IMR-90 (cell line): ENCODE measurements around the gene CDK5RAP3. TPM values are rescaled to one million over a fixed set of nuclear protein-coding genes. Genes with fewer than 3 reads are reported as not detected.

ENCODE experiments used
- ATAC-seq: fragments of 200-7000 bp; cut with Tn5 transposase; 2 replicates; pipeline ENCODE4 v1.9.1; 2020; ENCODE audit warnings: low read depth, mild to moderate bottlenecking, moderate library complexity
- BruUV-seq: library from RNA; stranded (reverse); fragments of 400-500 nt; replicated peaks from 2 replicates; lab custom pipeline; 2021; lab: Mats Ljungman, UMichigan
- CTCF ChIA-PET: fragments of 300-600 bp; formaldehyde crosslinking; extraction: SDS; loops from one replicate; lab custom pipeline; 2021; ENCODE audit warnings: antibody characterized with exemption; lab: Yijun Ruan, JAX
- POLR2A ChIA-PET: fragments of 300-600 bp; sonication (Branson Sonifier 250); formaldehyde crosslinking; loops from one replicate; lab custom pipeline; 2022; ENCODE audit warnings: antibody characterized with exemption; ENCODE audit not compliant: unreplicated experiment; lab: Charles Lee
- DNase-seq: peaks from one replicate; pipeline ENCODE4 v3.0.0; 2013
- H2AFZ ChIP-seq: replicated peaks from 2 replicates; pipeline ENCODE3; 2013; ENCODE audit warnings: low read length, mild to moderate bottlenecking; ENCODE audit not compliant: poor library complexity
- H2AK5ac ChIP-seq: 2 replicates; pipeline ENCODE4 v1.6.1; 2013; ENCODE audit warnings: low read depth, low read length, inconsistent platforms
- H2AK9ac ChIP-seq: replicated peaks from 2 replicates; pipeline ENCODE3; 2013; ENCODE audit warnings: mild to moderate bottlenecking, low read depth, low read length, moderate library complexity; ENCODE audit not compliant: poor library complexity
- H2BK120ac ChIP-seq: 2 replicates; pipeline ENCODE4 v1.6.1; 2013; ENCODE audit warnings: low read depth, low read length, inconsistent platforms
- H2BK15ac ChIP-seq: 3 replicates; pipeline ENCODE4 v1.6.1; 2013; ENCODE audit warnings: low read depth, low read length, inconsistent platforms
- H2BK20ac ChIP-seq: 2 replicates; pipeline ENCODE4 v1.6.1; 2013; ENCODE audit warnings: low read depth, mild to moderate bottlenecking, inconsistent platforms, low read length, moderate library complexity
- H2BK5ac ChIP-seq: 2 replicates; pipeline ENCODE4 v1.6.1; 2013; ENCODE audit warnings: mild to moderate bottlenecking, low read depth, low read length, inconsistent platforms; ENCODE audit not compliant: poor library complexity, severe bottlenecking
- H3K14ac ChIP-seq: replicated peaks from 2 replicates; pipeline ENCODE4 v1.6.1; 2013; ENCODE audit warnings: low read depth, low read length, inconsistent platforms
- H3K18ac ChIP-seq: 2 replicates; pipeline ENCODE4 v1.6.1; 2013; ENCODE audit warnings: low read depth, low read length, control low read depth
- H3K23ac ChIP-seq: 2 replicates; pipeline ENCODE4 v1.6.1; 2013; ENCODE audit warnings: low read depth, low read length, inconsistent platforms
- H3K27ac ChIP-seq: 2 replicates; pipeline ENCODE4 v1.5.1; 2013; ENCODE audit warnings: mild to moderate bottlenecking, control low read depth, low read length; ENCODE audit not compliant: insufficient read depth
- H3K27me3 ChIP-seq: 2 replicates; pipeline ENCODE4 v1.6.1; 2013; ENCODE audit warnings: low read length; ENCODE audit not compliant: control insufficient read depth, insufficient read depth
- H3K36me3 ChIP-seq: 2 replicates; pipeline ENCODE4 v1.6.1; 2013; ENCODE audit warnings: low read length, mixed read lengths; ENCODE audit not compliant: control insufficient read depth, insufficient read depth
- H3K4ac ChIP-seq: 2 replicates; pipeline ENCODE4 v1.6.1; 2013; ENCODE audit warnings: low read depth, low read length, inconsistent platforms
- H3K4me1 ChIP-seq: 2 replicates; pipeline ENCODE4 v1.6.1; 2013; ENCODE audit warnings: low read length, mixed read lengths; ENCODE audit not compliant: control insufficient read depth, insufficient read depth
- H3K4me2 ChIP-seq: 2 replicates; pipeline ENCODE4 v1.6.1; 2013; ENCODE audit warnings: low read depth, mild to moderate bottlenecking, control low read depth, low read length, moderate library complexity
- H3K4me3 ChIP-seq: 2 replicates; pipeline ENCODE4 v1.5.1; 2013; ENCODE audit warnings: low read depth, mild to moderate bottlenecking, control low read depth, low read length, moderate library complexity; ENCODE audit not compliant: insufficient read depth
- H3K56ac ChIP-seq: 2 replicates; pipeline ENCODE4 v1.6.1; 2013; ENCODE audit warnings: low read length, inconsistent platforms; ENCODE audit not compliant: insufficient read depth; ENCODE audit errors: extremely low read depth
- H3K79me1 ChIP-seq, 2 experiments: 2 replicates each; pipeline ENCODE4 v1.6.1; 2013; ENCODE audit warnings: low read length in 2 of 2, inconsistent platforms in 1 of 2, low read depth in 1 of 2
- H3K9ac ChIP-seq: 2 replicates; pipeline ENCODE4 v1.6.1; 2013; ENCODE audit warnings: low read depth, low read length, control low read depth
- H3K9me1 ChIP-seq: 2 replicates; pipeline ENCODE4 v1.6.1; 2013; ENCODE audit warnings: low read length, inconsistent platforms; ENCODE audit not compliant: insufficient read depth
- H3K9me3 ChIP-seq: 2 replicates; pipeline ENCODE4 v1.6.1; 2013; ENCODE audit warnings: low read length; ENCODE audit not compliant: control insufficient read depth, insufficient read depth
- H4K20me1 ChIP-seq: 2 replicates; pipeline ENCODE4 v1.6.1; 2013; ENCODE audit warnings: low read length, inconsistent platforms; ENCODE audit not compliant: insufficient read depth
- H4K5ac ChIP-seq: 2 replicates; pipeline ENCODE4 v1.6.1; 2013; ENCODE audit warnings: mild to moderate bottlenecking, low read depth, low read length, control low read depth
- H4K8ac ChIP-seq, 2 experiments: 2 replicates each; pipeline ENCODE4 v1.6.1; 2013; ENCODE audit warnings: low read depth in 2 of 2, low read length in 2 of 2, control low read depth in 1 of 2, inconsistent platforms in 1 of 2
- H4K91ac ChIP-seq: 2 replicates; pipeline ENCODE4 v1.6.1; 2013; ENCODE audit warnings: low read depth, low read length, inconsistent platforms; ENCODE audit not compliant: insufficient read depth
- BHLHE40 ChIP-seq: fragments of 150-350 bp; IDR thresholded peaks from 2 replicates; pipeline ENCODE4 v1.6.1; 2016; ENCODE audit warnings: mild to moderate bottlenecking, low read depth, low read length
- CEBPB ChIP-seq: IDR thresholded peaks from 2 replicates; pipeline ENCODE4 v1.6.1; 2012; ENCODE audit warnings: low read depth, low read length, improper control_type of control experiment
- CHD1 ChIP-seq: IDR thresholded peaks from 2 replicates; pipeline ENCODE4 v1.6.1; 2012; ENCODE audit warnings: low read depth, low read length, improper control_type of control experiment
- ELK1 ChIP-seq: fragments of 150-350 bp; IDR thresholded peaks from 2 replicates; pipeline ENCODE4 v1.6.1; 2016; ENCODE audit warnings: low read depth, mild to moderate bottlenecking, low read length, moderate library complexity, borderline replicate concordance
- FOS ChIP-seq: fragments of 150-350 bp; IDR thresholded peaks from 2 replicates; pipeline ENCODE4 v1.6.1; 2016; ENCODE audit warnings: low read depth, low read length
- MAFK ChIP-seq: IDR thresholded peaks from 2 replicates; pipeline ENCODE4 v1.6.1; 2012; ENCODE audit warnings: low read depth, low read length, improper control_type of control experiment
- MAZ ChIP-seq: IDR thresholded peaks from 2 replicates; pipeline ENCODE4 v1.6.1; 2012; ENCODE audit warnings: low read depth, mild to moderate bottlenecking, low read length, improper control_type of control experiment, moderate library complexity, borderline replicate concordance
- MXI1 ChIP-seq: IDR thresholded peaks from 2 replicates; pipeline ENCODE4 v1.6.1; 2012; ENCODE audit warnings: low read depth, mild to moderate bottlenecking, low read length, moderate library complexity, borderline replicate concordance
- NFE2L2 ChIP-seq: fragments of 150-350 bp; IDR thresholded peaks from 2 replicates; pipeline ENCODE4 v1.6.1; 2016; ENCODE audit warnings: low read depth, mild to moderate bottlenecking, low read length
- POLR2A ChIP-seq: IDR thresholded peaks from 2 replicates; pipeline ENCODE4 v1.6.1; 2012; ENCODE audit warnings: mild to moderate bottlenecking, low read depth, low read length
- RAD21 ChIP-seq: IDR thresholded peaks from 2 replicates; pipeline ENCODE4 v1.6.1; 2012; ENCODE audit warnings: low read length, improper control_type of control experiment
- RCOR1 ChIP-seq: IDR thresholded peaks from 2 replicates; pipeline ENCODE4 v1.6.1; 2012; ENCODE audit warnings: mild to moderate bottlenecking, low read length, improper control_type of control experiment; ENCODE audit not compliant: insufficient replicate concordance
- RFX5 ChIP-seq: IDR thresholded peaks from 2 replicates; pipeline ENCODE4 v1.8.0; 2012; ENCODE audit warnings: low read depth, mild to moderate bottlenecking, low read length, moderate library complexity
- WGBS, 2 experiments: methylation state at CpG; one replicate each; pipeline versions ENCODE4 v1.1.5 to v1.1.7; 2013; ENCODE audit warnings: missing lambda C conversion rate in 2 of 2; ENCODE audit not compliant: insufficient read length in 1 of 2; ENCODE audit errors: extremely low coverage in 2 of 2; 5-methylcytosine and 5-hydroxymethylcytosine counted together
- dilution Hi-C: fragments of 300-500 bp; cut with HindIII; formaldehyde crosslinking; loops from one replicate; pipeline ENCODE4 v1.14.3; 2018; ENCODE audit warnings: low sequenced_read_pairs; ENCODE audit not compliant: unreplicated experiment
- in situ Hi-C: fragments of 300-500 bp; cut with MboI; formaldehyde crosslinking; loops from 3 replicates; pipeline ENCODE4 v1.14.3; 2019; ENCODE audit warnings: low sequenced_read_pairs, inconsistent platforms, mixed read lengths
- intact Hi-C: fragments of 100-400 bp; cut with micrococcal nuclease; formaldehyde crosslinking; loops from 2 replicates; pipeline ENCODE4 v1.10.0; 2022
- polyA plus RNA-seq, 3 experiments: library from polyadenylated mRNA; depleted of rRNA; stranded (reverse); fragments of >200 nt; gene quantifications; 2 replicates each; pipeline ENCODE4 v1.2.3, GENCODE V29; 2012; ENCODE audit warnings: low replicate concordance in 1 of 3
- total RNA-seq: library from RNA; depleted of rRNA; stranded (reverse); fragments of >200 nt; gene quantifications from 2 replicates; pipeline ENCODE4 v1.2.3, GENCODE V29; 2012
- TF ChIP-seq, protein P1 (sequence below): conservative IDR thresholded peaks from 2 replicates; pipeline ENCODE4 v1.5.1; 2012; ENCODE audit warnings: mild to moderate bottlenecking, low read depth, low read length, improper control_type of control experiment

CDK5RAP3 gene
- total and polyA plus RNA-seq, 2 of the 4 experiments (the other 2 are of a cell fraction) = 75.3 to 153 TPM

GRCh38 chr17:47969930-47970724 is 786 bp upstream of the CDK5RAP3 start:
- H3K36me3 ChIP-seq = peaks cover 9% of the 10 kb centered on the region
- peak overlapping the region; percentile 37; the same call in 1 of the 2 replicates for H3K9ac ChIP-seq
- H3K4me1 ChIP-seq = peaks cover 17% of the 10 kb centered on the region
- in situ Hi-C loops (no loop called here), intact Hi-C loops (loop anchor here (1.0 kb wide), 3 partner anchors 21 to 127 kb away; partner anchors contain the start of gene SP2), dilution Hi-C loops (no loop called here)
- H2AK5ac ChIP-seq = peak overlapping the region; percentile 79
- peak overlapping the region; percentile 70 for H4K5ac ChIP-seq
- ChIA-PET CTCF (interaction anchor here (0.6 to 1.6 kb wide), 6 partner anchors 19 to 126 kb away, joined by 3 to 15 read pairs (median 3); no protein-coding TSS in a partner anchor), POLR2A (no interaction called here)
- H3K14ac ChIP-seq = peak overlapping the region; percentile 97
- peak overlapping the region; percentile 32; the same call in 1 of the 2 replicates for H3K56ac ChIP-seq
- BruUV-seq = no TSS peak
- H3K27ac ChIP-seq = peak overlapping the region; percentile 32; the same call in 1 of the 2 replicates
- H2BK20ac ChIP-seq = peak overlapping the region; percentile 87
- no peaks in the 10 kb centered on the region for H3K9me3 ChIP-seq
- peak overlapping the region; percentile 51 for H3K18ac ChIP-seq
- H3K27me3 ChIP-seq = no peaks in the 10 kb centered on the region
- peak overlapping the region; percentile 75 for H3K4me2 ChIP-seq
- H4K8ac ChIP-seq = peak overlapping the region; percentile 83 to 90
- H3K79me1 ChIP-seq = peaks cover 14 to 33% of the 10 kb centered on the region in 2 experiments
- no peaks in the 10 kb centered on the region for H4K20me1 ChIP-seq
- H2BK15ac ChIP-seq = peak overlapping the region; percentile 95; the same call in 2 of the 3 replicates
- ATAC-seq (no peak), DNase-seq (no peak)
- H2BK120ac ChIP-seq = peak overlapping the region; percentile 89
- H3K4ac ChIP-seq = peak overlapping the region; percentile 90
- H3K9me1 ChIP-seq = peaks cover 12% of the 10 kb centered on the region
- H2AK9ac ChIP-seq = peak overlapping the region; percentile 79
- peak overlapping the region; percentile 21; the same call in 1 of the 2 replicates for H3K4me3 ChIP-seq
- H2BK5ac ChIP-seq = peak overlapping the region; percentile 56
- H3K23ac ChIP-seq = peak overlapping the region; percentile 81
- peak overlapping the region; percentile 96 for H2AFZ ChIP-seq
- H4K91ac ChIP-seq = peak overlapping the region; percentile 91
- WGBS, 2 experiments = 94% methylated on average over 5 of the region's 15 CpGs; no CpG with 5 or more reads in 1 of the 2 experiments
- no peak for TF ChIP-seq MAZ
- TF ChIP-seq POLR2A = no peak
- no peak for TF ChIP-seq RCOR1
- TF ChIP-seq CEBPB = no peak
- no peak for TF ChIP-seq MAFK
- TF ChIP-seq ELK1 = no peak
- no peak for TF ChIP-seq RAD21
- no peak for TF ChIP-seq BHLHE40
- TF ChIP-seq MXI1 = no peak
- no peak for TF ChIP-seq RFX5
- no peak for TF ChIP-seq CHD1
- no peak for TF ChIP-seq FOS
- TF ChIP-seq, protein P1, sequence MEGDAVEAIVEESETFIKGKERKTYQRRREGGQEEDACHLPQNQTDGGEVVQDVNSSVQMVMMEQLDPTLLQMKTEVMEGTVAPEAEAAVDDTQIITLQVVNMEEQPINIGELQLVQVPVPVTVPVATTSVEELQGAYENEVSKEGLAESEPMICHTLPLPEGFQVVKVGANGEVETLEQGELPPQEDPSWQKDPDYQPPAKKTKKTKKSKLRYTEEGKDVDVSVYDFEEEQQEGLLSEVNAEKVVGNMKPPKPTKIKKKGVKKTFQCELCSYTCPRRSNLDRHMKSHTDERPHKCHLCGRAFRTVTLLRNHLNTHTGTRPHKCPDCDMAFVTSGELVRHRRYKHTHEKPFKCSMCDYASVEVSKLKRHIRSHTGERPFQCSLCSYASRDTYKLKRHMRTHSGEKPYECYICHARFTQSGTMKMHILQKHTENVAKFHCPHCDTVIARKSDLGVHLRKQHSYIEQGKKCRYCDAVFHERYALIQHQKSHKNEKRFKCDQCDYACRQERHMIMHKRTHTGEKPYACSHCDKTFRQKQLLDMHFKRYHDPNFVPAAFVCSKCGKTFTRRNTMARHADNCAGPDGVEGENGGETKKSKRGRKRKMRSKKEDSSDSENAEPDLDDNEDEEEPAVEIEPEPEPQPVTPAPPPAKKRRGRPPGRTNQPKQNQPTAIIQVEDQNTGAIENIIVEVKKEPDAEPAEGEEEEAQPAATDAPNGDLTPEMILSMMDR = no peak
- no peak for TF ChIP-seq NFE2L2
